Left hindlimb (tissue), 1 donor: Measurements from ENCODE around the gene CEP70.
"Not testable (repeated sequence)": the region's sequence is repeated elsewhere in the genome, so short reads cannot be mapped to it uniquely, and the experiment has no call there.

Source experiments
- DNase-seq: peaks from one replicate; pipeline ENCODE4 v3.0.0-alpha.2; 2018

Gene CEP70

DNA sequence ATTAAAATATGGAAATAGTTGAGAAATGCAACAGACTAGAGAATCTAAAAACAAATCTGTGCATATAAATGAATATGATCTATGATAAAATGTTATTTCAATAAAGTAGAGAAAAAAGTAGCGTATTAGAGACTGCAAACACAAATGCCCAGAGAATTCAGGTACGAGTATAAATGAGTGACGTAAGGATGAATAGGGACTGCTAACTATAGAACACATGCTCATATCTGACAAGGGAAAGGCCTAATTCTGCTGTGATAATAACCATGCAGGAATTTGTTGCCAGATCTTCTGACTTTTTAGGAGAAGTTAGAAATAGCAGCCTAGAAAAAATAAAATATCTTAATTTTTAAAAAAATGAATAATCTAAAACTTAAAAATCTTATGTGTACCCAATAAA, 86.5 kb downstream of the CEP70 start:
- no peak for DNase-seq

GRCh38 chr3:138498991-138499390, 95.1 kb downstream of the CEP70 start:
- DNase-seq = no peak

DNA sequence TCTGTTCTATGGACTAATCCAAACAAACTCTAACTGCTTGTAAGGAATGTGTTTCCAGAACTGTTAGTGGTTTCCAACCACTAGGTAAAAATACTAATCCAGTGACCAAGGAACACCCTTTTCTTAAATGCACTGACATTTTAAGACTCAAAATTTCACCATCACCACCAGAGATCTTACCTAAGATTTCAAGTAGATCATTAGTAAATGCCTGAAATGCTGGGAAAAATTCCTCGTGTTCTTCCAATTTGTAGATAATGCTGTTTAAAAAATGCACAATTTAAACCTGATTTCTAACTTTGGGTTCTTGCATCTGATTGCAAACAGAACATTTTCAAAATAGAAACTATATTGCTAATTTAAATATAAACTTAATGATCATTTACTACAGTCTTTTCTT, 96.2 kb downstream of the CEP70 start:
- no peak for DNase-seq

- DNase-seq = no peak
Measured at GRCh38 chr3:138497021-138497420, 97.0 kb downstream of the CEP70 start.

GRCh38 chr3:138496436-138496835, 97.6 kb downstream of the CEP70 start:
- DNase-seq = no peak

DNA sequence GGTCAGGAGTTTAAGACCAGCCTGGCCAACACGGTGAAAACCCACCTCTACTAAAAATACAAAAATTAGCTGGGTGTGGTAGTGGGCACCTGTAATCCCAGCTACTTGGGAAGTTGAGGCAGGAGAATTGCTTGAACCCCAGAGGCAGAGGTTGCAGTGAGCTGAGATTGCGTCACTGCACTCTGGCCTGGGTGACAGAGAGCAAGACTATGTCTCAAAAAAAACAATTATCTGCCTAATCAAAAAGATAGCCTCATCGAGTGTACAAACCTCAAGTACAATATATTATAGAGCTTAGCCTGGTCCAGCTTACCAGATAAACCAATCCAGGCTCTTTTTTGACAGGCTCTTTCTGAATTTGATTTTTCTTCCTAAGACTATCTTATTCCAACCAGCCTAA, 98.4 kb downstream of the CEP70 start:
- DNase-seq = not testable (repeated sequence)

- DNase-seq = no peak
Measured at GRCh38 chr3:138494607-138494929, 99.5 kb downstream of the CEP70 start.

DNA sequence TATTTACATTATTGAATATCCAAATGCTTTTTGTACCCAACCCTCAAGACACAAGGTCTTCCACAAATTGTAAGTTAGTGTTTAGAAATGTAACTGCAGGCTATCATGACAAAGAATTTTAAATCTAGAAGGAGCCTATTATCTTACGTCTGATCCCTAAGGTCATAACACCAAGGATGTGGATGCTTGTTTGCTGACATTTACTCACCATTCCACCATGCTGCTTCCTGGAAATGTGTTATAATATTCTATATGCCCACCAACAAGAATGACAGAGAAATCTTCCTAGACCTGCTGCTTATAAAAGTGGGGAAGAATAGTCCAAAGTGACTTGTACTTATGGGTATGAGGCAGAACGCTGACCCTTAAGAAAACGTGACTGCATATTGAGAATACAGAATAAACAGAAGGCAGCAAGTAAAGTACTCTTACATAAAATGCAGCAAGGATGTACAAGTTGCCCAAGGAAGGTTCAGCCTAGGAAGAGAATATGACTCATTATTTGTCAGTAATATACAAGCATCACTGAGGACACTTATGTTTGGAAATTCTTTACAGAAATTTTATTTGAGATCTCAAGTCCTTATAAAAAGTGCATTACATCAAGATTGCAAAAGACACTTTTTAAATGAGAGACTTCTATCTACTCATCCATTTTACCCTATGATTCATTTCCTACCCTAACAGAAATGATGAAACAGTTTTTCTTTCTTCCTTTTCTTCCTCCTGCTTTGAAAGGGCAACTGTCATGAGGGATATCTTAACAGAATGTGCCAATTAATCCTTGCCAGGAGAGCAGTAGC, 100.1 kb downstream of the CEP70 start:
- DNase-seq = no peak

GRCh38 chr3:138492980-138493675, 100.9 kb downstream of the CEP70 start:
- DNase-seq = no peak

DNA sequence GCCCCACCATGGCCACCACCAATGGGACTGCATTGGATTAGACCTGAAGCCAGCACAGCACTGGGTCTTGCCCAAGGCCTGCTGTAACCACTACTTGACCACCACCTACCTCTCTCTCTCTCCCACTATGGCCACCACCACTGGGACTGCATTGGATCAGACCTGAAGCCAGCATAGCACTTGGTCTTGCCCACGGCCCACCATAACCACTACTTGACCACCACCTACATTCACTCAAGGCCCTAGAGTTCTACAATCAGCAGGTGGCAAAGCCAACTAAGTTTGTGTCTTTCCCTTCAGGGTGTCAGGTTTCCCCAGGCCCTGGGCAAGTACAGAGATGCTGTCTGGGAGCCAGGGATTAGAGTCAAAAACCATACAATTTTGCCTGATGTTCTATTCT, 102.1 kb downstream of the CEP70 start:
- DNase-seq = no peak

DNA sequence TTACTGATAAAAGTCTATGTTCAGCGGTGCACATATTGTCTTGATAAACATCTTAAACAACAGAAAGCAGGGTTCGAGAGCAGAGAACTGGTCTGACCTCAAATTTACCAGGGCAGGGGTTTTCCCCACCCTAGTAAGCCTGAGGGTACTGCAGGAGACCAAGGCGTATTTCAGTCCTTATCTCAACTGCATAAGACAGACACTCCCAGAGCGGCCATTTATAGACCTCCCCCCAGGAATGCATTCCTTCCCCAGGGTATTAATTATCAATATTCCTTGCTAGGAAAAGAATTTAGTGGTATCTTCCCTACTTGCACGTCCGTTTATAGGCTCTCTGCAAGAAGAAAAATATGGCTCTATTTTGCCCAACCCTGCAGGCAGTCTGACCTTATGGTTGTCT, 107.5 kb downstream of the CEP70 start:
- not testable (repeated sequence) for DNase-seq

GRCh38 chr3:138484672-138485071, 109.4 kb downstream of the CEP70 start:
- DNase-seq = not testable (repeated sequence)

GRCh38 chr3:138479438-138479863, 114.6 kb downstream of the CEP70 start:
- no peak for DNase-seq

DNA sequence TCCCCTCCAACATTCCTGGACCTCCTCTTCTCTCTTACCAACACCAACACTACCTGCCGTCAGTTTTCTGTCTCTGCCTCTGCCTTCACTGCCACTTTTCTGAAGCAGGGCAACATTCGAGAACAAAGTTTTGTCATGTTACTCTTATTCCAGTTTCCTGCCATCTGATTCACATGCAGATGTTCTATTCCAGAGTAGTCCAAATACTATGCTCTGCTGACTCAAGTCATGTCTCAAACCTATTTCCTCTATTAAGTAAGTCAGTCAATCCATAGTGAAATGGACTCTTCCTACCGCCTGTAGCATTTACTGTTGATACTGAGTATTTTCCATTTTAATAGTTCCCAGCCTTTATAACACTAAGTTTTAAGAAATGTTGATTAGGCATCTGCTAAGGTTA, 116.3 kb downstream of the CEP70 start:
- no peak for DNase-seq

GRCh38 chr3:138477120-138477519, 116.9 kb downstream of the CEP70 start:
- DNase-seq = no peak

- no peak for DNase-seq
Measured at GRCh38 chr3:138476526-138476925, 117.5 kb downstream of the CEP70 start.

DNA sequence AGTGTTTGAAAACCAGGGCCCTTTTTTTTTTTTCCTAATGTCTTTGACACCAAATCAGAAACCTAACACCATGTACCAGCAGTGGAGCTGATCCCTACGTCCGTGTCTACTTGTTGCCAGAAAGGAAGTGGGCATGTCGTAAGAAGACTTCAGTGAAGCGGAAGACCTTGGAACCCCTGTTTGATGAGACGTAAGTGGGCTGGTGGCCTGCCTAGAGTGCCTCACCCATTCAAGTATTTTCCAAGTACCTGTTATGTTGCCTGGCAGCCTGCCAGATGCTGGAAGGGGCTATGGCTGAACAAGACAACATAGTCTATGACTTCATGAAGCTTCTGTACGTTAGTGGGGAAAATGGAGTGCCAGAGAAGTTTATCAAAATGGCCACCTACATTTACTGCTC, 119.9 kb downstream of the CEP70 start:
- DNase-seq = no peak

DNA sequence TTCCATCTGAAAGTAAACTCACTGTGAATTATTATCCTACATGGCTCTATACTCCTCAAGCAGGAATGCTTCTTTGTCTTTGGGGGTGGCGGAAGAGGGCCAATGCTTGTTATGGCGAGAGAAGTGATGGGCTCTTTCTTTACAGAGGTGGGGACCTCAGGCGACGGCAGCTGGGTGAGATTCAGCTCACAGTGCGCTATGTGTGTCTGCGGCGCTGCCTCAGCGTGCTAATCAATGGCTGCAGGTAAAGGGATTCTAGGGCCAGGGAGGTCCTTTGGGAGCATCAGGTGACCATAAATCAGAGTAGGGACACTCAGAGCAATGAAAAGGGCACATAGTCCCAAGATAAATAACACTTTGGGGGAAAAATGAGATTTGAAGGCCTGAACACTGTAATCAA, 120.7 kb downstream of the CEP70 start:
- DNase-seq = no peak

GRCh38 chr3:138472141-138472825, 121.8 kb downstream of the CEP70 start:
- no peak for DNase-seq

DNA sequence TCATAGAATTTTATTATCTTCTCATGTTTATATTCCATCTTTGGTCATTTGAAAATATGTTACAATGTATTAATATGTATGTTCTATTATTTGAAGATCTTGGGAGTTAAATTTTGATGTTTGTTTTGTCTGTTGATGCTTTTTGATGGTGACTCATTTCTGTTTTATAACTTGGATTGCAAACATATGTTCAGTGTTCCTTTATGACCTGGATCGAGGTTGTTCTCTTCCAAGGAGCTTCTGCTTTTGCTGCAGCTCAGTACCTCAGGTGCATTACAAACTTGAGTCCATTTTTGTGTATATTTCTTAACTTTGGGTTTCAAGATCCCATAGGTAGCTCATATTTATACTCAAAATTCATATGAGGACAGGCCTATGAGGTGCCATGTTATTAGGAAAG, 122.6 kb downstream of the CEP70 start:
- no peak for DNase-seq

DNA sequence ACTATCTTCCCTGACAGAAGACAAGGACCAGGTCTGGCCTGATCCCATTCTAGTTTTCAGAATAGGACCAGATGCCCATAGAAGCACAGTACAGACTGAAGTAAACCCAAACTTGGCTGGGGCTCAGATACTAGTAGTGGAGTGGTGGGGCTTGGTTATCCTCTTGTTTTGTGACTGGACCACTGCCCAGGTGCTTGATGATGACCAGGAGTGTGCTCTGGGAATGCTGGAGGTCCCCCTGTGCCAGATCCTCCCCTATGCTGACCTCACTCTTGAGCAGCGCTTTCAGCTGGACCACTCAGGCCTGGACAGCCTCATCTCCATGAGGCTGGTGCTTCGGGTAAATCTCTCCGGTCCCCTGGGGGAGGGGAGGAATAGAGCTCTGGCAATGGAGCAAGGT, 123.4 kb downstream of the CEP70 start:
- no peak for DNase-seq

GRCh38 chr3:138469874-138470273, 124.2 kb downstream of the CEP70 start:
- no peak for DNase-seq

GRCh38 chr3:138468886-138469285, 125.2 kb downstream of the CEP70 start:
- no peak for DNase-seq

GRCh38 chr3:138468451-138468850, 125.6 kb downstream of the CEP70 start:
- no peak for DNase-seq
